SK-N-MC (cell line): ENCODE results near the gene DEAF1.
"Not testable (repeated sequence)": the region's sequence is repeated elsewhere in the genome, so short reads cannot be mapped to it uniquely, and the experiment has no call there.

Experiments used
- DNase-seq: peaks from one replicate; pipeline ENCODE4 v3.0.0-alpha.2; 2011; ENCODE audit warnings: low read depth, low spot score
- H3K27ac ChIP-seq: fragments of 200-600 bp; sonication (generic); 2 replicates; pipeline ENCODE4 v1.5.1; 2016; ENCODE audit warnings: mixed run types
- H3K36me3 ChIP-seq: fragments of 200-600 bp; sonication (generic); 2 replicates; pipeline ENCODE4 v1.6.1; 2017; ENCODE audit warnings: antibody characterized with exemption, low read length, mixed read lengths; ENCODE audit not compliant: insufficient read depth
- H3K4me3 ChIP-seq: fragments of 200-600 bp; sonication (generic); 2 replicates; pipeline ENCODE4 v1.5.1; 2016
- H3K9ac ChIP-seq: fragments of 200-600 bp; sonication (generic); 2 replicates; pipeline ENCODE4 v1.8.0; 2017; ENCODE audit warnings: mixed run types, mixed read lengths; ENCODE audit not compliant: insufficient read length
- H3K9me3 ChIP-seq: fragments of 200-600 bp; sonication (generic); 2 replicates; pipeline ENCODE4 v1.6.1; 2017; ENCODE audit warnings: low read depth, mild to moderate bottlenecking, antibody characterized with exemption, low read length, moderate library complexity, mixed read lengths
- EZH2 ChIP-seq: fragments of 200-600 bp; sonication (generic); IDR thresholded peaks from one replicate; pipeline ENCODE4 v1.6.1; 2017; ENCODE audit warnings: antibody characterized with exemption
- FOXP2 ChIP-seq: optimal IDR thresholded peaks from 2 replicates; pipeline ENCODE3; 2011; ENCODE audit warnings: mild to moderate bottlenecking, moderate library complexity; ENCODE audit not compliant: insufficient read depth; ENCODE audit errors: extremely low read length, control extremely low read depth
- POLR2AphosphoS5 ChIP-seq: IDR thresholded peaks from 2 replicates; pipeline ENCODE4 v1.6.1; 2012; ENCODE audit warnings: mild to moderate bottlenecking, low read depth, low read length, borderline replicate concordance

DEAF1 gene

GRCh38 chr11:660281-660680 lies 34.7 kb downstream of the DEAF1 start:
- no peak overlapping the region for H3K27ac ChIP-seq
- DNase-seq = no peak
- H3K4me3 ChIP-seq = no peak overlapping the region
- no peak overlapping the region for H3K9ac ChIP-seq
- peaks cover 38% of the 10 kb centered on the region for H3K36me3 ChIP-seq
- TF ChIP-seq FOXP2 = no peak
- no peak for TF ChIP-seq POLR2AphosphoS5
- TF ChIP-seq EZH2 = no peak
- no peaks in the 10 kb centered on the region for H3K9me3 ChIP-seq

- no peak for TF ChIP-seq EZH2
- no peak for TF ChIP-seq FOXP2
- TF ChIP-seq POLR2AphosphoS5 = no peak
- no peak for DNase-seq
- Histone ChIP-seq H3K27ac (no peak overlapping the region), H3K4me3 (no peak overlapping the region), H3K9me3 (no peaks in the 10 kb centered on the region), H3K9ac (no peak overlapping the region), H3K36me3 (peaks cover 38% of the 10 kb centered on the region)
Observed at GRCh38 chr11:659532-660085, 35.4 kb downstream of the DEAF1 start.

GRCh38 chr11:657691-658126 lies 37.3 kb downstream of the DEAF1 start:
- Histone ChIP-seq H3K4me3 (no peak overlapping the region), H3K9ac (no peak overlapping the region), H3K9me3 (no peaks in the 10 kb centered on the region), H3K36me3 (peaks cover 36% of the 10 kb centered on the region; the same call in 1 of the 2 replicates), H3K27ac (no peak overlapping the region)
- DNase-seq = no peak
- TF ChIP-seq POLR2AphosphoS5 = no peak
- TF ChIP-seq FOXP2 = no peak
- no peak for TF ChIP-seq EZH2

GRCh38 chr11:656866-657265 lies 38.2 kb downstream of the DEAF1 start:
- no peak overlapping the region for H3K9ac ChIP-seq
- peaks cover 39% of the 10 kb centered on the region for H3K36me3 ChIP-seq
- DNase-seq = no peak
- TF ChIP-seq POLR2AphosphoS5 = no peak
- no peak for TF ChIP-seq FOXP2
- TF ChIP-seq EZH2 = no peak
- H3K9me3 ChIP-seq = no peaks in the 10 kb centered on the region
- H3K27ac ChIP-seq = no peak overlapping the region
- H3K4me3 ChIP-seq = no peak overlapping the region

GRCh38 chr11:656426-656825 lies 38.6 kb downstream of the DEAF1 start:
- Histone ChIP-seq H3K36me3 (peaks cover 43% of the 10 kb centered on the region), H3K27ac (no peak overlapping the region), H3K9ac (no peak overlapping the region), H3K4me3 (no peak overlapping the region), H3K9me3 (no peaks in the 10 kb centered on the region)
- TF ChIP-seq FOXP2 (no peak), POLR2AphosphoS5 (no peak), EZH2 (no peak)
- no peak for DNase-seq

GRCh38 chr11:655036-655726 lies 39.8 kb downstream of the DEAF1 start:
- Histone ChIP-seq H3K9me3 (no peaks in the 10 kb centered on the region), H3K4me3 (no peak overlapping the region), H3K27ac (no peak overlapping the region), H3K9ac (no peak overlapping the region), H3K36me3 (peaks cover 41% of the 10 kb centered on the region)
- DNase-seq = no peak
- TF ChIP-seq EZH2 (no peak), POLR2AphosphoS5 (no peak), FOXP2 (no peak)

- H3K27ac ChIP-seq, DNase-seq, H3K9ac ChIP-seq, H3K4me3 ChIP-seq, H3K9me3 ChIP-seq: not testable (repeated sequence)
- peaks cover 40% of the 10 kb centered on the region for H3K36me3 ChIP-seq
Observed at GRCh38 chr11:654444-654843, 40.6 kb downstream of the DEAF1 start.

- H3K9ac ChIP-seq = no peak overlapping the region
- no peak overlapping the region for H3K27ac ChIP-seq
- DNase-seq = no peak
- H3K36me3 ChIP-seq = peaks cover 36% of the 10 kb centered on the region
- no peak overlapping the region for H3K4me3 ChIP-seq
- TF ChIP-seq FOXP2 (no peak), EZH2 (no peak), POLR2AphosphoS5 (no peak)
- H3K9me3 ChIP-seq = no peaks in the 10 kb centered on the region
Observed at GRCh38 chr11:653837-654236, 41.2 kb downstream of the DEAF1 start.

GRCh38 chr11:653136-653535 lies 41.9 kb downstream of the DEAF1 start:
- H3K27ac ChIP-seq, H3K4me3 ChIP-seq, DNase-seq, H3K9me3 ChIP-seq, H3K9ac ChIP-seq: not testable (repeated sequence)
- peaks cover 36% of the 10 kb centered on the region for H3K36me3 ChIP-seq
